Stimulated activated CD4-positive, alpha-beta T cell treated with anti-CD3 and anti-CD28 coated beads, Interleukin-12 subunit alpha, Interleukin-12 subunit beta, amount 100 ng/mL, for 4 hours (primary cell): ENCODE measurements around the gene FKBP2.

Source experiments
- DNase-seq: peaks from one replicate; pipeline ENCODE4 v3.0.0-alpha.2; 2020

The FKBP2 gene

GRCh38 chr11:64240435-64241240 is at the start of gene FKBP2:
FKBP2 (plus strand) TSS chr11:64241095; CDS start chr11:64242388, 1,293 bp downstream.
- peak; percentile 98 for DNase-seq

DNA sequence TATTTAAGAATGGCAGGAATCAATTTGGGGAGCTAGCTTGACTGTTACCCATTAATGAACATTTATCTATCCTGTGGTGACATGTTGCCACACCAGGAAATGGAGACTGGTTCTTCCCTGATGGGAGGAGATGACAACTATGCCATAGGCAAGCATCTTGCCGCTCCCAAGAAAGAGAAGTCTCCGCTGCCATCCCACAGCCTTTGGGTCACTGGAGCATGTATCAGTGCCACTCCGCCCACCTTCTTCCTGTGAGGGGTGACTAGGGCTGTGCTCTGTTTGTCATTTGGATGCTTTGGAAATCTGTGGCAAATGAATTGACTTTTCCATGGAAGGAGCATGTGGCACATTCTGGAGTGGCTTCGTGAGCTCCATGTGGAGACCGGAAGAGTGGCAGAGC is 48.5 kb upstream of the FKBP2 start:
- DNase-seq: no peak

DNA sequence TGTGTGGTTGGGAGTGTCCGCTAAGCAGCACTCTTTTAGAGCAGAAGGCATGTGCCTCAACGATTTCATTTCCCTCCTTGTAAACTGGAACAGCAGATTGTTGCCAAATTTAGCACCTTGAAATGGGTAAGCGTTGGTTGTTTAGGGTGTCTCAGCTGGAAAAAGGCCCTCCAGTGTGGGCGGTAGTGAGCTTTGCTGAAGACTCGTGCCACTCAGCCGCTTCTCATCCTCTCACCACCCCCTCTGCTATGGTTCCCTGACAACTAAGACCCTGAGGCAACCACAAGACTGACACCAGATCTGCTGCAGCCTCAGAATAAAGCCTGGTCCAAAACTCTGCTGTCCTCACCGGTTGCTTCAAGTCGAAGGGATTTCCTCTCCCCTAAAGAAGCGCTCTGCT is 44.3 kb upstream of the FKBP2 start:
- DNase-seq: no peak

DNA sequence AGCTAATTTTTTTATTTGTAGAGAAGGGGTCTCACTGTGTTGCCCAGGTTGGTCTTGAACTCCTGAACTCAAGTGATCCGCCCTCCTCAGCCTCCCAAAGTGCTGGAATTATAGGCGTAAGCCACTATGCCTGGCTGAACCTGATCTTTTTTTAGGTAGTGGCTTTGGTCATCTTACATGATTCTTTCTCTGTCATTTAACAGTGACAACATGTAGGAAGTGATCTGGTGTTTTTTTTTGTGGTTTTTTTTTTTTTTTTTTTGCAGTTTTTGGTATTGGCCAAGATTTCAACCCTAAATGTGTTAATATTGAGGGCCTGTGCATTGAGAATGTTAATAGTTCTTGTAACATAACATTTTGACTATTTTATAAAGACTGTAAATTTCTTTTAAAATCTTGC is 42.4 kb upstream of the FKBP2 start:
- DNase-seq: no peak

GRCh38 chr11:64201543-64201942 is 39.4 kb upstream of the FKBP2 start:
- DNase-seq: no peak

GRCh38 chr11:64202992-64203391 is 37.9 kb upstream of the FKBP2 start:
- DNase-seq: no peak

- no peak for DNase-seq
Measured at GRCh38 chr11:64203421-64204079, 37.3 kb upstream of the FKBP2 start.

DNA sequence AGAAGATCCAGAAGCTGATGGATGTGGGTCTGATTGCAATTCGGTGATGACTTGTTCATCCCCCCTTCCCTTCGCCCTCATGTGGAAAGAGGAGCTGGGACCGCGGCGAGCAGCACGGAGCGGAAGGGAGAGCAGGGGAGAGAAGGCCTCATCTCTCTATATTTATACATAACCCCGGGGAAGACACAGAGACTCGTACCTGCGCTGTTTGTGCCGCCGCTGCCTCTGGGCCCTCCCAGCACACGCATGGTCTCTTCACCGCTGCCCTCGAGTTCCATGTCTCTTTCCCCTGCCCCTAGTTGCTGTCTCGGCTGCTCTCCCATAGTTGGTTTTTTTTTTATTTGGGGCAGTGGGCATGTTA is 36.8 kb upstream of the FKBP2 start:
- no peak for DNase-seq

- DNase-seq: peak; percentile 68
Measured at GRCh38 chr11:64204464-64204989, 36.4 kb upstream of the FKBP2 start.

- DNase-seq: peak; percentile 77
Measured at GRCh38 chr11:64206457-64207255, 34.2 kb upstream of the FKBP2 start, which contains the start of gene FERMT3. FERMT3 (plus strand) TSS chr11:64206721; CDS start chr11:64207365, 644 bp downstream.

GRCh38 chr11:64207256-64208085 is 33.4 kb upstream of the FKBP2 start:
- DNase-seq: peak; percentile 76

DNA sequence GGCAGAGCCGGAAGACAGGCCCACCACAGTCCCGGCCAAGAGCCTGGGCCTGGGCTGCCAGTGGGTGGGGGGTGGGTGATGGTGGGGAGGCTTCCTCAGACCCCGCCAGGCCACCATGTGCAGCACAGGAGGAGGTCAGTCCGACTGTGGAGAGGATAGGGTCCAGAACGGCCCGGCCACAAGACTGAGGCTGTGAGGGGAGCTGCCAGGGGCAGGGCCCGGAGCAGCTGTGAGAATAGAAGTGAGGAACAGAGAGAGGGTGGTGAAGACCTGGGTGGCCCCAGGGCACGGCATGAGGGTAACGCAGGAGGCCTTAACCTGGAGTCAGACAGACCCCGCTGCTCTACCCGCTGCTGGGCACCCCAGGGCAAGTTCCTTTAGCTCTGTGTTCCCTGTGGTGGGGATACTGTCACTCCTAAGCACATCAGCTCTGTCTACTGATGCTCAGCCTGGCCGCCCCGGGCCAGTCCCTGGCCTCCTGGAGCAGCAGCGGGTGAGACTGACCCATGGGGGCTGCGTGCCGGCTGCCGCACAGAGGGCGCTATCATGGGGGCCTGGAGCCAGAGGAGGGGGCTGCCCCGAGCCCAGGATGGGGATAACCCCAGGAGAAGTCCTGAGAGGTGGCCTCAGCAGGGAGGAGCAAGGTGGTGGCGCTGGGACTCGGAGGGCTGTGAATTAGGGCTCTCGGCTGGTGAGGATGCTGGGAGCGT is 32.7 kb upstream of the FKBP2 start:
- DNase-seq: no peak

- no peak for DNase-seq
Measured at GRCh38 chr11:64208796-64209562, 31.9 kb upstream of the FKBP2 start.

DNA sequence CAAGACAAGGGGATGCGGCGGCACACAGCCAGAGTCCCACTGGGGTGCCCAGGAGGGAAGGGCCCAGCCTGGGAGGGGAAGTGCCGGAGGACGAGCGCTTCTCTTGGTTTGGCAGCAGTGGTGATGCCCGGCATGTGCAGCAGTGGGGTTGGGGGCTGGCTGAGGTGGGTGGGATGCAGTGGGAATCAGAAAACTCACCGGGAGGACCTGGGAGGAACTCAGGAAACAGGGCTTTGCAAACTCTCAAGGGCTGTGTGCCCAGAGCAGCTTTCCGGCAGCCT is 31.4 kb upstream of the FKBP2 start:
- no peak for DNase-seq

DNA sequence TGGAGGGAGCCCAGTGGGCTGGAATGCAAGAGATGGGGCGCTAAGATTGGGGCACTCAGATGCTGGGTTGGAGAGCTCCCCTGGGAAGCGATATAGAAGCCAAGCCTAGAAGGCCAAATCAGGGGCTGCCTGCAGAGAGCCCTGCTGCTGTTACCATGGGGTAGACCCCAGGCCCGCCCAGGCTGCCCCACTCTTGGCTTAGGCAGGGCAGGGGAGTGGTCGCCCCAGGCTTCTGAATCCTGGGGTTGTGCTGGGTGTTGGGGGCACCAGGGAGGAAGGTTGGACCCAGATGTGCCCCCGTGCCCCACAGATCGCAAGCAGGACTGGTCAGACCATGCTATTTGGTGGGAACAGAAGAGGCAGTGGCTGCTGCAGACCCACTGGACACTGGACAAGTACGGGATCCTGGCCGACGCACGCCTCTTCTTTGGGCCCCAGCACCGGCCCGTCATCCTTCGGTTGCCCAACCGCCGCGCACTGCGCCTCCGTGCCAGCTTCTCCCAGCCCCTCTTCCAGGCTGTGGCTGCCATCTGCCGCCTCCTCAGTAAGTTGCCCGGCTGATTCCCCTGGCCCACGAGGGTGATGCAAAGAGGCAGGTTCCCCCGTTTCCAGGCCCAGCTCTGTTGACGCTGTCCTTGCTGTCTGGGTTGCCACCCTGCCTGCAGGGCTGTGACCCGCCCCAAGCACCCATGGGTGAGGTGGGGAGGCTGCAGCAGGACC is 30.4 kb upstream of the FKBP2 start:
- DNase-seq: no peak

- no peak for DNase-seq
Measured at GRCh38 chr11:64211181-64211872, 29.6 kb upstream of the FKBP2 start.

DNA sequence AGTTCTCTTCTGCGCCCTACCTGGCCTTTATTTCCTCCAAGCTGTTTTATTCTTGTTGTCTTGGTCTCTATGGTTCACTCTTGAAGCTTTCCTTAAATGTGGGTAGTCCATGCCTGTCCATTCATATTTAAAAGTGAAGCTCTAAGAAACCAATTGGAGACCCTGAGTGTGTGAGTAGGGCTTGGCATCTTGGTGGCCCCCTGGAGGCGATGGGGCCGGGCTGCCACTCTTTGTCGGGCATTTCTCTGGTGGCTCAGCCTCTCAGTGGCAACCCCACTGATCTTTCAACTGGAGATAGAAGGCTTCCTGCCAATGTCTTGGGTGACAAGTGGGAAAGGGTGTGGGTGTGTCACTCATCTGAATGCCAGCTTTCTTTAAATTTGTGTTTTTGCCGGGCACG is 24.0 kb upstream of the FKBP2 start:
- DNase-seq: no peak

- DNase-seq: no peak
Measured at GRCh38 chr11:64218628-64219353, 22.1 kb upstream of the FKBP2 start.

- DNase-seq: no peak
Measured at GRCh38 chr11:64219354-64219684, 21.6 kb upstream of the FKBP2 start.
